Left lung (tissue), 10 donors: Measurements from ENCODE around the gene ZC3H4. TPM values are rescaled to one million over a fixed set of nuclear protein-coding genes. Genes with fewer than 3 reads are reported as not detected.

ENCODE experiments used
- ATAC-seq: fragments of 200-7000 bp; cut with Tn5 transposase; one replicate; pipeline ENCODE4 v1.9.1; 2020; ENCODE audit warnings: moderate library complexity
- DNase-seq, 4 donors: peaks; one replicate each; pipeline ENCODE4 v3.0.0-alpha.2; 2013 to 2020
- H3K27ac ChIP-seq, 2 donors: fragments of 200-600 bp; sonication (generic) in 1 of 2; one replicate each; pipeline versions ENCODE4 v1.5.0 to v1.8.0; 2020 to 2021
- H3K27me3 ChIP-seq, 2 donors: fragments of 200-600 bp; sonication (generic) in 1 of 2; one replicate each; pipeline versions ENCODE4 v1.5.0 to v1.8.0; 2020 to 2021
- H3K36me3 ChIP-seq, 2 donors: fragments of 200-600 bp; sonication (generic) in 1 of 2; one replicate each; pipeline versions ENCODE4 v1.5.0 to v1.8.0; 2020 to 2021
- H3K4me1 ChIP-seq, 2 donors: fragments of 200-600 bp; one replicate each; pipeline ENCODE4 v1.8.0; 2021
- H3K4me3 ChIP-seq, 2 donors: fragments of 200-600 bp; sonication (generic) in 1 of 2; one replicate each; pipeline versions ENCODE4 v1.5.0 to v1.8.0; 2020 to 2021; ENCODE audit warnings: mild to moderate bottlenecking in 1 of 2
- H3K9me3 ChIP-seq, 2 donors: fragments of 200-600 bp; sonication (generic) in 1 of 2; one replicate each; pipeline versions ENCODE4 v1.5.0 to v1.8.0; 2020 to 2021
- intact Hi-C, 2 donors: fragments of 100-400 bp; cut with DNase I; formaldehyde crosslinking; loops; one replicate each; pipeline versions ENCODE4 v1.11.2 to v1.14.2; 2022
- polyA plus RNA-seq, 6 donors: library from polyadenylated mRNA; unstranded; fragments of 120-200 nt; gene quantifications; one replicate each; pipeline ENCODE4 v1.2.1, GENCODE V29; 2013; ENCODE audit not compliant: insufficient read length in 6 of 6
- total RNA-seq, 2 donors: library from RNA; stranded (reverse); fragmentation: NEBNext Ultra II Directional; extraction: Animal tissue kit (Norgen Biotek cat#: 25700); gene quantifications; one replicate each; pipeline ENCODE4 v1.2.1, GENCODE V29; 2021
- TF ChIP-seq, protein P1 (sequence below), 2 donors: fragments of 200-600 bp; sonication (generic) in 1 of 2; IDR thresholded peaks; one replicate each; pipeline versions ENCODE4 v1.5.0 to v1.8.0; 2021; ENCODE audit warnings: antibody characterized with exemption in 2 of 2
- donor health status: DM: no; HTN: yes; CAD: no.
- donor health status: DM: no; HTN: no; CAD: no.

The ZC3H4 gene
- total and polyA plus RNA-seq, 8 donors, result 36.6 to 48.2 (median 39.2) TPM

DNA sequence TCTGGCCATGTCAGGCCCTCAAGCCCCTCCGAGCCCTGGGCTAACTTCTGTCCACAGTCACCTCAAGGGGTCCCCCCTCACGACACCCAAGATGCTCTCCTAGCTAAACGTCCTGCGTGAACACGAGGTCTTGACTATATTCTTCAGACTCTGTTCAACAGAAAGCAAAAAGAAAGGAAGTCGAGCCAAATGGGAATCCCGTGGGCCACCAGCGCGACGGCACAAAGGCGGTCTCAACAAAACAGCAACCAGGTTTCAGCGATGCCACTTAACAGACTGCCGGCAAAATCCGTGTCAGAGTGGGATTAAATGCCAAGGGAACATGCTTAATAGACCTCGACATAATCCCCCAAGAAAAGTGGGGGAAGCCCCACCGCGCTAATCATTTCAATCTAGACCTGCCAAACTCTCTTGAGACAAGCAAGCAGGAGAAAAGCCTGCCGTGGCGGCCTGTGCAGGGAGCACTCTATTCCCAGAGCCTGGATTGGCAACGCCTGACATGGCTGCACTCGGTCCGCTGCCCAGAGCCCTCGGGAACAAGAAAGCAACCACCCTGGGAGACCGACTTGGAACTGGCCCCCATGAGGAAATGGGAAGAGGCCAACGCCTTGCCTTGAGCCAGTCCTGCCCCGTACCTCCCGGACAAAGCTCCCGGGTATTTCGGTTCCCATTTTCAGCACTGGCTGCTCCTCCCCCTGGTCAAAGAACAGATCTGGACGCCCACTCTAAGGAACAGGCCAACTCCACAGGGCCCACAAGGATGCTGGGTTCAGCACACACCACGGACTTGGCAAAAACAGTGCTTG is 16.0 kb downstream of the ZC3H4 start:
- TF ChIP-seq, protein P1, sequence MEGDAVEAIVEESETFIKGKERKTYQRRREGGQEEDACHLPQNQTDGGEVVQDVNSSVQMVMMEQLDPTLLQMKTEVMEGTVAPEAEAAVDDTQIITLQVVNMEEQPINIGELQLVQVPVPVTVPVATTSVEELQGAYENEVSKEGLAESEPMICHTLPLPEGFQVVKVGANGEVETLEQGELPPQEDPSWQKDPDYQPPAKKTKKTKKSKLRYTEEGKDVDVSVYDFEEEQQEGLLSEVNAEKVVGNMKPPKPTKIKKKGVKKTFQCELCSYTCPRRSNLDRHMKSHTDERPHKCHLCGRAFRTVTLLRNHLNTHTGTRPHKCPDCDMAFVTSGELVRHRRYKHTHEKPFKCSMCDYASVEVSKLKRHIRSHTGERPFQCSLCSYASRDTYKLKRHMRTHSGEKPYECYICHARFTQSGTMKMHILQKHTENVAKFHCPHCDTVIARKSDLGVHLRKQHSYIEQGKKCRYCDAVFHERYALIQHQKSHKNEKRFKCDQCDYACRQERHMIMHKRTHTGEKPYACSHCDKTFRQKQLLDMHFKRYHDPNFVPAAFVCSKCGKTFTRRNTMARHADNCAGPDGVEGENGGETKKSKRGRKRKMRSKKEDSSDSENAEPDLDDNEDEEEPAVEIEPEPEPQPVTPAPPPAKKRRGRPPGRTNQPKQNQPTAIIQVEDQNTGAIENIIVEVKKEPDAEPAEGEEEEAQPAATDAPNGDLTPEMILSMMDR (IDR thresholded peaks at IDR 0.05), result no peak

DNA sequence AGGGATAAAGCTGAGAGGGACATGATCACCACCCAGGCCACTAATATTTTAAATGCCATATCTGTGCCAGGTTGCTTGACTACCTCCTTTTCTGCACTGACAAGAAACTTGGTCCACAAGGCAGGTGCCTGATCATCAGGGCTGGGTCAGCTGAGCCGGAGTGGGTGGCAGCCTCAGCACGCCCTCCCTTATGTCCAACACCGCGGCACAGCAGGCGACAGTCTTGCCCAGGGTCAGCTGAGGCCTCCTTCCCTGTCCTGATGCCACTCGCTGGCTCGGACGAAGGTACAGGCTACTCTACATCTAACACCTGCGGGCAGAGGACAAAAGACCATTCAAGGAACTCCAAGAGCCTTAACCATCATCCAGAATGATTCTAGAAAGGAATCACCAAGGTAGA is 16.9 kb downstream of the ZC3H4 start:
- DNase-seq (peak in 1 of 4 donors; percentile 78), ATAC-seq (peak; percentile 1)
- TF ChIP-seq, protein P1 (IDR thresholded peaks at IDR 0.05), result no peak
- intact Hi-C loops, result no loop called here
- peaks cover 0 to 29% of the 10 kb centered on the region in 2 donors for H3K36me3 ChIP-seq
- H3K27me3 ChIP-seq, result no peaks in the 10 kb centered on the region
- H3K4me3 ChIP-seq, result no peak overlapping the region
- peak overlapping the region; percentile 86 to 89 for H3K27ac ChIP-seq
- H3K9me3 ChIP-seq, result no peaks in the 10 kb centered on the region
- peaks cover 12 to 69% of the 10 kb centered on the region in 2 donors for H3K4me1 ChIP-seq

More for the DNA sequence above, 16.0 kb downstream of the ZC3H4 start:
- intact Hi-C loops, result no loop called here
- DNase-seq (peak in 1 of 4 donors; percentile 57), ATAC-seq (no peak)
- Histone ChIP-seq H3K9me3 (no peaks in the 10 kb centered on the region), H3K4me3 (no peak overlapping the region), H3K4me1 (peaks cover 12 to 77% of the 10 kb centered on the region in 2 donors), H3K27ac (peak overlapping the region; percentile 86 to 89), H3K27me3 (no peaks in the 10 kb centered on the region), H3K36me3 (peaks cover 0 to 20% of the 10 kb centered on the region in 2 donors)

DNA sequence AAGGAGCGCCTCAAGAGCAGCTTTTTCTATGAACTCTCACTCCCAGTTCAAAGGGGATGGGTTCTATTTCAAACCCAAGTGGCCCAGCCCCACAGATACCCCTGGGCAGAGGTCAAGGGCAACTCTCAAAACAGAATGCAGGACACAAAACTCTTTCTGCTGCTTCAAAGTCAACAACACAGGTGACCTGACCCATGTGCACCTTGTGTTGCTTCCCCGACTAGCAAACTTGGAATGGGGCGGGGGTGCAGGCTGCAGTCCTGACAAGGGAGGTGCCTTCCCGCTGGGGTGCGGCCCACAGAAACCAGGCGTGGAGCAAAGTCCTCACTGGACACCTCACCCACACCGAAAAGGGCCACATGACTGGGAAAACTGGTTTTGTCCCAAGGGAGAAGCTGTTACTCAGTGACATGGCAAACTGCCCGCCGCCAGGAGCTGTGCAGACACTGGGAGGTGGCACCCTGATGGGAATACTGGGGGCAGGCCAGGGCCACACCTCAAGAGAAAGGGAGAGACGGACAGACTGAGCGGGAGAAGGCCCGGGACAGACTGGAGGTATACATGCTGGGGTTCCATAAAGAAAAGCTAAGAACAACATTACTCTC is 17.4 kb downstream of the ZC3H4 start:
- Histone ChIP-seq H3K36me3 (peaks cover 0 to 34% of the 10 kb centered on the region in 2 donors), H3K4me1 (peaks cover 12 to 69% of the 10 kb centered on the region in 2 donors), H3K9me3 (no peaks in the 10 kb centered on the region), H3K27ac (peak overlapping the region; percentile 86 to 89), H3K4me3 (no peak overlapping the region), H3K27me3 (no peaks in the 10 kb centered on the region)
- intact Hi-C loops, result no loop called here
- TF ChIP-seq, protein P1 (IDR thresholded peaks at IDR 0.05), result no peak
- ATAC-seq, result peak; percentile 78
- peak in 3 of 4 donors; percentile 71 to 92 (median 90) for DNase-seq

DNA sequence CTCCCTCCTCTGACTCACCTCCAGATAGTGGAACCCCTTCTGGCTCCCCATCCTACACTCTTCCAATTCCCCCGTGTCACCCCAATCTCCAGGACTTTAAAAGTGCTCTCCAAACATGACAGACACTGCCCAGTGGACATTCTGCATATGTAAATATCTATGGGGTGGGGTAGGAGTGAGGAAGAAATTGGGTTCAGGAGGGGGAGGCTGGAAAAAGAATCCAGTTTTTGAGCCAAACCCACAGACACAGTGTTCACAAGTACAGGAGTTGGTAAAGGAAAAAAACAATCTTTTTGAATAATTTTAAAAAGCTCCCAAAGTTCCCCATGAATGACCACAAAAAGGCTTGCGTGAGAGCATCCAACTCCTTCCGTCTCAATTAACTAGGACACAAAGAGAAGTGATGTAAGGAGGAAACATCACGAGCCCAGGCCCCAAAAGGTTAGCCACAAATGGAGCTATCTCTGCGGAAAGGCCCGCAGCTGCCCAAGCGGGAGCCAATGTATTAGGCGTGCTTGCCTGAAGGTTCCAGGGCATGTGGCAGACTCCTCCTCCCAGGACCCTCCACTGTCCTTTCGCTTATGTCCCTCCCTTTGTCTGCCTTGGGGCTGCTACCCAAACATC is 18.0 kb downstream of the ZC3H4 start:
- peak; percentile 2 for ATAC-seq
- TF ChIP-seq, protein P1 (IDR thresholded peaks at IDR 0.05), result no peak
- Histone ChIP-seq H3K9me3 (no peaks in the 10 kb centered on the region), H3K4me1 (peaks cover 12 to 69% of the 10 kb centered on the region in 2 donors), H3K4me3 (no peak overlapping the region), H3K36me3 (peaks cover 0 to 40% of the 10 kb centered on the region in 2 donors), H3K27me3 (no peaks in the 10 kb centered on the region), H3K27ac (peak overlapping the region; percentile 86 to 89)
- intact Hi-C loops, result no loop called here
- peak in 1 of 4 donors; percentile 53 for DNase-seq
